ENCODE measurements around the gene PINLYP.
"Not testable (repeated sequence)": the region's sequence is repeated elsewhere in the genome, so short reads cannot be mapped to it uniquely, and the experiment has no call there.

The PINLYP gene

GRCh38 chr19:43575156-43575950 is at the start of gene PINLYP, which contains the start of gene XRCC1:
Gene PINLYP (plus strand): TSS chr19:43575801. CDS start chr19:43577192, 1,391 bp downstream.
Gene XRCC1 (minus strand): TSS chr19:43575527. CDS start chr19:43575458, 69 bp downstream.
- ATAC-seq, result peak; percentile 99 to 100

GRCh38 chr19:43525836-43526771 is 49.5 kb upstream of the PINLYP start:
- no peak for ATAC-seq

- ATAC-seq, result peak; percentile 80 to 82
Observed at GRCh38 chr19:43526884-43527859, 48.4 kb upstream of the PINLYP start, which contains the start of gene ETHE1. Gene ETHE1 (minus strand): TSS chr19:43527201. CDS start chr19:43527177, 24 bp downstream.

- peak in 1 of 2 donors; percentile 8 for ATAC-seq
Observed at GRCh38 chr19:43527860-43528622, 47.6 kb upstream of the PINLYP start.

GRCh38 chr19:43532571-43532961 is 43.0 kb upstream of the PINLYP start:
- ATAC-seq, result peak in 1 of 2 donors; percentile 11

- peak; percentile 58 to 69 for ATAC-seq
Observed at GRCh38 chr19:43532962-43533545, 42.5 kb upstream of the PINLYP start, which contains the start of gene ZNF575. Gene ZNF575 (plus strand): TSS chr19:43533188. CDS start chr19:43534423, 1,235 bp downstream.

- peak; percentile 69 to 78 for ATAC-seq
Observed at GRCh38 chr19:43533546-43534304, 41.9 kb upstream of the PINLYP start.

- no peak for ATAC-seq
Observed at GRCh38 chr19:43534305-43534815, 41.2 kb upstream of the PINLYP start.

- ATAC-seq, result no peak
Observed at GRCh38 chr19:43534816-43535761, 40.5 kb upstream of the PINLYP start.

GRCh38 chr19:43538922-43539321 is 36.7 kb upstream of the PINLYP start:
- no peak for ATAC-seq

- no peak for ATAC-seq
Observed at GRCh38 chr19:43540381-43540780, 35.2 kb upstream of the PINLYP start.

- ATAC-seq, result no peak
Observed at GRCh38 chr19:43541920-43542650, 33.5 kb upstream of the PINLYP start.

- ATAC-seq, result no peak
Observed at GRCh38 chr19:43544077-43544476, 31.5 kb upstream of the PINLYP start.

GRCh38 chr19:43545276-43545675 is 30.3 kb upstream of the PINLYP start:
- no peak for ATAC-seq

- ATAC-seq, result no peak
Observed at GRCh38 chr19:43545981-43546380, 29.6 kb upstream of the PINLYP start.

GRCh38 chr19:43546581-43546980 is 29.0 kb upstream of the PINLYP start:
- no peak for ATAC-seq

- not testable (repeated sequence) for ATAC-seq
Observed at GRCh38 chr19:43547926-43548325, 27.7 kb upstream of the PINLYP start.

- ATAC-seq, result no peak
Observed at GRCh38 chr19:43548706-43549105, 26.9 kb upstream of the PINLYP start.
